ENCODE measurements around the gene ZNF320. TPM values are rescaled to one million over a fixed set of nuclear protein-coding genes. Genes with fewer than 3 reads are reported as not detected.
"Not testable (repeated sequence)": the region's sequence is repeated elsewhere in the genome, so short reads cannot be mapped to it uniquely, and the experiment has no call there.

The ZNF320 gene
- 10.4 TPM for total RNA-seq
- long read RNA-seq, partial matches to known transcripts = 0 of 7 reads
- long read RNA-seq, other reads (novel, unspliced or antisense) = 6 of 7 reads

- DNase-seq (ENCODE audit: missing footprints) (peak; percentile 99), ATAC-seq (peak; percentile 100)
- intact Hi-C loops (cut with DNase I) = no loop called here
These were observed at the start of gene ZNF320 for GRCh38 chr19:52897138-52897935. ZNF320 (minus strand) TSS chr19:52897635; CDS start chr19:52890255, 7,380 bp downstream.

- peak; percentile 65 for ATAC-seq
- intact Hi-C loops (cut with DNase I) = no loop called here
- no peak for DNase-seq (ENCODE audit: missing footprints)
These were observed 49.2 kb upstream of the ZNF320 start for GRCh38 chr19:52946322-52947310.

- no peak for ATAC-seq
- DNase-seq (ENCODE audit: missing footprints) = no peak
- intact Hi-C loops (cut with DNase I) = no loop called here
These were observed 48.4 kb upstream of the ZNF320 start for GRCh38 chr19:52945652-52946321.

- DNase-seq (ENCODE audit: missing footprints); intact Hi-C loops (cut with DNase I); ATAC-seq: not testable (repeated sequence)
These were observed 47.5 kb upstream of the ZNF320 start for GRCh38 chr19:52944703-52945493.

- intact Hi-C loops (cut with DNase I) = no loop called here
- ATAC-seq (no peak), DNase-seq (ENCODE audit: missing footprints) (no peak)
These were observed 46.6 kb upstream of the ZNF320 start for GRCh38 chr19:52943884-52944643.

- DNase-seq (ENCODE audit: missing footprints) (no peak), ATAC-seq (no peak)
- intact Hi-C loops (cut with DNase I) = no loop called here
These were observed 45.9 kb upstream of the ZNF320 start for GRCh38 chr19:52943134-52943883.

GRCh38 chr19:52942386-52943133, 45.1 kb upstream of the ZNF320 start:
- ATAC-seq = peak; percentile 99
- intact Hi-C loops (cut with DNase I) = loop anchor here (1.0 kb wide), 1 partner anchor 20 kb away; the partner anchor contains the start of gene ZNF816

GRCh38 chr19:52941941-52942385, 44.5 kb upstream of the ZNF320 start:
- peak; percentile 75 for DNase-seq (ENCODE audit: missing footprints)

More at GRCh38 chr19:52942386-52943133, 45.1 kb upstream of the ZNF320 start:
- peak; percentile 96 for DNase-seq (ENCODE audit: missing footprints)

GRCh38 chr19:52941523-52941922, 44.1 kb upstream of the ZNF320 start:
- intact Hi-C loops (cut with DNase I); DNase-seq (ENCODE audit: missing footprints); ATAC-seq: not testable (repeated sequence)

More at GRCh38 chr19:52941941-52942385, 44.5 kb upstream of the ZNF320 start:
- ATAC-seq = peak; percentile 45
- intact Hi-C loops (cut with DNase I) = loop anchor here (1.0 kb wide), 1 partner anchor 20 kb away; the partner anchor contains the start of gene ZNF816

GRCh38 chr19:52940905-52941304, 43.5 kb upstream of the ZNF320 start:
- ATAC-seq; intact Hi-C loops (cut with DNase I); DNase-seq (ENCODE audit: missing footprints): not testable (repeated sequence)

GRCh38 chr19:52938761-52939160, 41.3 kb upstream of the ZNF320 start:
- DNase-seq (ENCODE audit: missing footprints) (no peak), ATAC-seq (no peak)

GRCh38 chr19:52936954-52937325, 39.5 kb upstream of the ZNF320 start:
- DNase-seq (ENCODE audit: missing footprints) (no peak), ATAC-seq (no peak)
- intact Hi-C loops (cut with DNase I) = no loop called here

More at GRCh38 chr19:52938761-52939160, 41.3 kb upstream of the ZNF320 start:
- intact Hi-C loops (cut with DNase I) = no loop called here

GRCh38 chr19:52936151-52936953, 38.9 kb upstream of the ZNF320 start:
- DNase-seq (ENCODE audit: missing footprints) = no peak
- ATAC-seq = no peak
- intact Hi-C loops (cut with DNase I) = no loop called here

GRCh38 chr19:52935434-52935833, 38.0 kb upstream of the ZNF320 start:
- no peak for ATAC-seq
- DNase-seq (ENCODE audit: missing footprints) = no peak
- intact Hi-C loops (cut with DNase I) = no loop called here

- intact Hi-C loops (cut with DNase I); DNase-seq (ENCODE audit: missing footprints); ATAC-seq: not testable (repeated sequence)
These were observed 27.2 kb upstream of the ZNF320 start for GRCh38 chr19:52924641-52925040.
